ENCODE data around the gene ARHGDIB.

Gene ARHGDIB

GRCh38 chr12:14905269-14906004, 56.0 kb downstream of the ARHGDIB start:
- Mint-ChIP-seq H3K27me3 (no peaks in the 10 kb centered on the region), H3K36me3 (ENCODE audit: insufficient read depth) (peaks cover 3% of the 10 kb centered on the region), H3K4me1 (ENCODE audit: low read depth in 2 of 2) (peaks cover 3 to 5% of the 10 kb centered on the region in 2 donors), H3K27ac (no peak overlapping the region), H3K4me3 (no peak overlapping the region), H3K9me3 (no peaks in the 10 kb centered on the region)
- no peak for ATAC-seq (replicated peaks)
- DNase-seq: no peak

- H3K9me3 Mint-ChIP-seq: no peaks in the 10 kb centered on the region
- peaks cover 3 to 5% of the 10 kb centered on the region in 2 donors for H3K4me1 Mint-ChIP-seq (ENCODE audit: low read depth in 2 of 2)
- DNase-seq (no peak), ATAC-seq (replicated peaks) (no peak)
- no peak overlapping the region for H3K4me3 Mint-ChIP-seq
- no peak overlapping the region for H3K27ac Mint-ChIP-seq
- H3K36me3 Mint-ChIP-seq (ENCODE audit: insufficient read depth): peaks cover 3% of the 10 kb centered on the region
- H3K27me3 Mint-ChIP-seq: no peaks in the 10 kb centered on the region
Measured at GRCh38 chr12:14904854-14905253, 56.5 kb downstream of the ARHGDIB start.

DNA sequence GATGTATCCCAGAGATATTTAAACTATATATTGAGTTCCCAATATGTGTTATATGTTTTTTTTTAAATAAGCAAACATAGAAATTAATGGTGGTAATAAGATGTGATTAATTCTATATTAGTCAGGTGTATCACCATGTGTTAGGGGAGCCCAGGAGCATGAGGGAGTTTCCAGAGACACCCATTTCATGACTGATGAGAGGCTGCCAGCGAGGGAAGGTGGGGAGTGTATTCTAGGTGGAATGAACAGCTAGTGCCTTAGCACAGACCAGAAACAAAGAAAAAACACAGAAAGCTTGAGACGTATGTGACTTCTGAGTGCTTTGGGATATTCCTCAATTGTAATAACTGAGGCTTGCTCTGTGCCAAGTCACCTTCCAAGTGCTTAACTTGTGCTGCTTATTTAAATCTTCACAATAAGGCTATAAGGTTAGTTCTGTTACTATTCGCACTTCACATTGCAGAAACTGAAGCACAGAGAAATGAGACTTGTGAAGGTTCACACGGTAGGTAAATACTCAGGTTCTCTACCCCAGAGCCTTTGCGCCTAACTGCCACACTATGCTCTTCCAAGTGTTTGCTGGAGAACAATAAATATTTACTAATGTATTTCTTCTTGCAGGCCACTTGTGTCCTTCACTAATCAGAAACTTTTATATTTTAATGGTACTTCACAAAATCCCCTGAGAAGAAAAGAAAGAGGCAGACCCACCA, 57.9 kb downstream of the ARHGDIB start:
- Mint-ChIP-seq H3K27ac (no peak overlapping the region), H3K4me3 (no peak overlapping the region), H3K36me3 (ENCODE audit: insufficient read depth) (peaks cover 3% of the 10 kb centered on the region), H3K4me1 (ENCODE audit: low read depth in 2 of 2) (peaks cover 3 to 5% of the 10 kb centered on the region in 2 donors), H3K27me3 (no peaks in the 10 kb centered on the region), H3K9me3 (no peaks in the 10 kb centered on the region)
- ATAC-seq (replicated peaks) (no peak), DNase-seq (no peak)

DNA sequence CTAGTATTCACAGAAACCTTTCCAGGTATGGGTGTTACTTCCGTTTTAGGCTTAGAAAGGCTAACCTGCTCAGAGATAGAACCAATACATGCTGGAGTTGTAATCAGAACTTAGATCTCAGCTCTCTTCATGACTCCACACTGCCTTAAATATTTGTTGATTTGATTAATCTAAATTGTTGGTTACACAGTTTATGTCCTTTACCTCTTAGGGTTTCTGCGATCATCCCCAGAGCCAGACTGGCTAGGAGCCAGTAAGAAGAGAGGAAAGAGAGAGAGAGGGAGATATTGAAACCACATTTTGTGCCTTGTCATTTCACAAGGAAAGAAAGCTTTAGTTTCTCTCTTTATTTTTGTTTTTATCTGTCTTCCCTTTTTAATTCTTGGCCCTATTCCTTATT, 58.9 kb downstream of the ARHGDIB start:
- Mint-ChIP-seq H3K9me3 (no peaks in the 10 kb centered on the region), H3K4me1 (ENCODE audit: low read depth in 2 of 2) (peaks cover 1 to 3% of the 10 kb centered on the region in 2 donors), H3K4me3 (no peak overlapping the region), H3K27me3 (no peaks in the 10 kb centered on the region), H3K36me3 (ENCODE audit: insufficient read depth) (no peaks in the 10 kb centered on the region), H3K27ac (no peak overlapping the region)
- ATAC-seq (replicated peaks): no peak
- no peak for DNase-seq

GRCh38 chr12:14901228-14901562, 60.2 kb downstream of the ARHGDIB start:
- DNase-seq (no peak), ATAC-seq (replicated peaks) (no peak)
- H3K27ac Mint-ChIP-seq: no peak overlapping the region
- H3K4me1 Mint-ChIP-seq (ENCODE audit: low read depth in 2 of 2): peaks cover 1 to 3% of the 10 kb centered on the region in 2 donors
- H3K36me3 Mint-ChIP-seq (ENCODE audit: insufficient read depth): no peaks in the 10 kb centered on the region
- no peaks in the 10 kb centered on the region for H3K27me3 Mint-ChIP-seq
- H3K4me3 Mint-ChIP-seq: no peak overlapping the region
- no peaks in the 10 kb centered on the region for H3K9me3 Mint-ChIP-seq

- H3K4me3 Mint-ChIP-seq: no peak overlapping the region
- H3K4me1 Mint-ChIP-seq (ENCODE audit: low read depth in 2 of 2): peaks cover 1 to 3% of the 10 kb centered on the region in 2 donors
- no peaks in the 10 kb centered on the region for H3K36me3 Mint-ChIP-seq (ENCODE audit: insufficient read depth)
- H3K27ac Mint-ChIP-seq: no peak overlapping the region
- ATAC-seq (replicated peaks) (no peak), DNase-seq (no peak)
- no peaks in the 10 kb centered on the region for H3K27me3 Mint-ChIP-seq
- no peaks in the 10 kb centered on the region for H3K9me3 Mint-ChIP-seq
Measured at GRCh38 chr12:14900521-14901227, 60.7 kb downstream of the ARHGDIB start.

DNA sequence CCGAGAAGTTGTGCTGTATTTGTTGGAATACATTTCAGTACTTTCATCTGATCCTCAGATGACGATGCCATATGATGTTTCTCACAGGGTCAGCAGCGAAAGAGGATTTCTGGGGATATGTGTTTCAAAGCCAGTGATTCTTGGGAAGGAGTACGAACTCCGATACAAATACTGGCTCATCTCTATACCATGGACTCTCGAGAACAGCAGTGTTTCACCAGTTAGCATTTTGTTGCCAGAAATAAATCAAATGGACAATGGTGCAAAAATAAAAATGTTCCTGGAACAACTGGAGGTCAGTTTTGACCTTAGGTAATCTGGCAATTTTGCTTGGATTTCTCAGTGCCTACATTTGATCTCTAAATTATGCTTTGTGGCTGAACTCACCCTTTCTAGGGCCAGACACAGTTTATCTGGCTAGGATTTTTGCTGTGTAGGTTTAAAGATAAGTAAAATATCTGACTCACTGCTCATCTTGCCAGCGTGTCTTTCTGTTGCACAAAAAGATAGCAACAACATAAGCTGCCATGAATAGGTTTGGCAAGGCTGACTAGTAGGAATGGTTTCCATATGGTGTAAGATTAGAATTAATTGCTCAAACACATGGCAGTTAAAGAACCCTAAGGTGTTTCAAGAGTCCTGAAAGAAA, 64.8 kb downstream of the ARHGDIB start:
- Mint-ChIP-seq H3K27ac (no peak overlapping the region), H3K9me3 (no peaks in the 10 kb centered on the region), H3K4me1 (ENCODE audit: low read depth in 2 of 2) (no peaks in the 10 kb centered on the region), H3K4me3 (no peak overlapping the region), H3K36me3 (ENCODE audit: insufficient read depth) (no peaks in the 10 kb centered on the region), H3K27me3 (peaks cover 6 to 9% of the 10 kb centered on the region in 2 donors)
- no peak for DNase-seq
- ATAC-seq (replicated peaks): no peak

DNA sequence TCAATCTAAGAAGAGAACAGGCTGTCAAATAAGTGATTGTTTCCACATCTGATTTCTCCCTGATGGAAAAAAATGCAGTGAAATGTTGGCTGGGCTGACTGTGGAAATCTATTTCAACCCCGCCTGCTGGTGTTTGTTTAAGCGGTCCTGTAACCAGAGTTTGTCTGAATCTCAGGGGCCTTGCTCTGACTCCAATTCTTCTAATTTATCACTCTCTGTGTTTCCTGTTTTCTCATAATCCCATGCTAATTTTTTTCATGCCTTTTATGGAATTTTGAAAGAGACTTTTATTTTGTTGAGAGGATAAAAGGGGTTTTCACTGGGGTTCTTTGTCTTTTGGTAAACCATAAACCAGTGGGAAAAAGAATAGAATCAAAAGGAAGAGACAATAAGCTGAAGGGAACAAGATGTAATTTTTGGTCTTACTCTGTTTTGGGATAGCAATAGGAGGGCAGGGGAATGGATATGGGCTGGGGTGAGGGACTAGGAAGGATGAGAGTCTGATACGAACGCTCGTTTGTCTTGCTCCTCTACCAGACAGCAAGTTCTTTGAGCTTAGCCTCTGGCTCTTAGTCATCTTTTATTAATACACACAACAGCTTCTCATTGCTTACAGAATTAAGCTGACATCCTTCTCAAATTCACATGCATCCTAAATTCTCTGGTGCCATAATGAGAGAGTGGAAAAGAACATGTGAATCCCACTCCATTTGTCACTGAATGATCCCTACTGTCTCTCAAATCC, 67.7 kb downstream of the ARHGDIB start:
- DNase-seq (no peak), ATAC-seq (replicated peaks) (no peak)
- no peaks in the 10 kb centered on the region for H3K36me3 Mint-ChIP-seq (ENCODE audit: insufficient read depth)
- H3K9me3 Mint-ChIP-seq: no peaks in the 10 kb centered on the region
- no peaks in the 10 kb centered on the region for H3K4me1 Mint-ChIP-seq (ENCODE audit: low read depth in 2 of 2)
- H3K4me3 Mint-ChIP-seq: no peak overlapping the region
- peaks cover 9 to 12% of the 10 kb centered on the region in 2 donors for H3K27me3 Mint-ChIP-seq
- H3K27ac Mint-ChIP-seq: no peak overlapping the region

DNA sequence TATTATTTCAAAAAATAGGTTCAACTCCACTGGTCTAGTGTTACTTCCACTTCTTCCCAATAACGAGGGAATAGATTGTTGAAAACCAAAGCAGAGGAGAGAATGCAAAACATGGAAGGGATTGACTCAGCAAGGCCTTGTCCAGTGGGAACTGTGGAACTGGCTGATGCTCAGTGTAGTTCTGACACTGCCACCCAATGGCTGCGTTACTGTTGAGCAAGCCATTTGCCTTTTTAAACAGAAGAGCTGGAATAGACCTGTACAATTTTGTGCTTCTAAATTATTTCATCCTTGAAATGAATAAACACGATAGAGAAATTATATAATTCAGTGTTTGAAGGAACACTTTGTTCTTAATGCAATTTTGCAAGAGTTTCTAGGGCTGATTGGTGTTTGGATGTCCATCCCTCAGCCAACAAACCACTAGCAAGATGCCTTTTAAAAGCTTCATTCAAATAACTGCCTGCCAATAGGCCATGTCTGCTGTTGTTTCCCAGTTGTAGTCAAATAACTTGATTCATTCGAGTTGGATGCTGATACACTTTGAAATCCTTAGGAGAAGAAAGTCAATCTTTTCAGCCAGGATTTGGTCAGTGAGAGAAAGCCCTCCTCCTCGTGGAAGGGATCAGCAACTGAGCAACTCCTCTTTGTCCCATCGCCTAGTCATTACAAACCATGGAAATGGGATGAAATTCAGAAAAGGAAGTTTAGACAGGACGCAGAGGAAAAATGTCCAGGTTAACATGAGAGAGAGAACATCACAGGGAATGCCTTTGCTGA, 68.5 kb downstream of the ARHGDIB start:
- Mint-ChIP-seq H3K4me3 (no peak overlapping the region), H3K27me3 (peaks cover 16% of the 10 kb centered on the region in 2 donors), H3K9me3 (no peaks in the 10 kb centered on the region), H3K4me1 (ENCODE audit: low read depth in 2 of 2) (no peaks in the 10 kb centered on the region), H3K36me3 (ENCODE audit: insufficient read depth) (no peaks in the 10 kb centered on the region), H3K27ac (no peak overlapping the region)
- DNase-seq (no peak), ATAC-seq (replicated peaks) (no peak)

Measured in effector memory CD8-positive, alpha-beta T cell (primary cell).